Right renal pelvis (tissue), 4 donors: ENCODE data around the gene CUBN. TPM values are rescaled to one million over a fixed set of nuclear protein-coding genes. Genes with fewer than 3 reads are reported as not detected.

ENCODE experiments used
- polyA plus RNA-seq, 4 donors: library from polyadenylated mRNA; unstranded; fragments of 120-200 nt; gene quantifications; one replicate each; pipeline ENCODE4 v1.2.1, GENCODE V29; 2013; ENCODE audit not compliant: insufficient read length in 4 of 4

CUBN gene
- polyA plus RNA-seq, 4 donors, result 165 to 260 (median 180) TPM

Other genes starting within 250 kb of the CUBN start
- 10 to 100 TPM in 3 of 4 donors, 1 to 10 TPM in 1; 8.6 to 11.9 (median 10.8) TPM for gene TRDMT1, start 71.9 kb upstream of the CUBN start, polyA plus RNA-seq
- gene VIM, start 98.4 kb upstream of the CUBN start, polyA plus RNA-seq, result 1,000 to 10,000 TPM; 1,220 to 1,445 (median 1,244) TPM